RPMI8226 (cell line): ENCODE results near the gene NSUN2.

Source experiments
- DNase-seq: peaks from one replicate; pipeline ENCODE4 v3.0.0-alpha.2; 2015

NSUN2 gene

DNA sequence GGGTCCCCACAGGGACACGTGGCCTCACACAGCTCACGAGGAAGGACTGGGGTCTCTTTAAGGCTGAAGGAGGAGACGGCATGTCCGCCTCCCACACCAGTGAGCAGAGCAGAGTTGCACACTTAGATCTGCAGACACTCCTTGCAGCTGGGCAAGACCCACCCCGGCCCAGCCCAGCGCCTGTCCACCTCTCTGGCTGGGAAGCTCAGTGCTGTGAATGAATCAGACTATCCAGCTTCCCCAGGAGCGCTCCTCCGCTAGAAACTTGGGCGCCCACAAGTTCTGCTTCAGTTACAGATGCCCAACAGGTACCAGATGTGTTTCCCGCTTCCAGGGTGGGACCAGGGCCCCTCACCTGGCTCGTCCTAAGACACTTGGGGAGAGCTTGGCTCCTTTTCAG is 78.9 kb downstream of the NSUN2 start:
- DNase-seq = no peak

DNA sequence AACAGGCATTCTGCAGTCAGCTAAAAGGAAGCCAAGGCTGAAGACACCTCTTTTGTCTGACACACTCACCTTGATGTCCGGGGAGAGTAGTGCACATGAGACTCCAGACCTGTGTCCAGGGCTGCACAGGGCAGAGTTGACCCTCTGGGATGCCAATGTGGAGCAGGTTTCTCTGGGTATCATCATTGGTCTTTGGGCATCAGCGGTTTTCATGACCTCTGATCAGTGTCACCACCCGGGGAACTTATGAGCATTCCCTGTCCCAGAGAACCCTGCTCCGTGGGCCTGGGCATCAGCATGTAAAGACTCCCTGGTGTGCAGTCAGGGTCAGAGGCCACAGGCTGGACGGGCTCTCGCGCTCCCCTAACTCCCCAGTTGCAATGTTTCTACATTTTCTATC is 80.2 kb downstream of the NSUN2 start:
- no peak for DNase-seq

DNA sequence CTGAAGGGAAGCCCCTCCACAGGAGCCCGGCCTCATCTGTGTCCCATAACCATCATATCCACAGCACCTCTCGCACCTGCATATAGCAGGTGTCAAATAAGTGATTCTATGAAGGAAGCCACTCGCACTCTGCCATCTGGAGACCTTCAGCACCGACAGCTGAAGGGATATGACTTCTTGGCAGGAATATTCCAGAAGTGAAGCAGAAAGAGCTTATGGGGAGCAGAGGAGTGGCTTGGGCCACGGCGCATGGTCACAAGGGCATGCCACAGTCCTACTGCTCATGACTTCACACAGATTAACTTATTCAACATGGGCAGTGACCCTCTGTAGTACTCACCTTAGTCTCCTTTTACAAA is 80.9 kb downstream of the NSUN2 start:
- no peak for DNase-seq

- DNase-seq = no peak
Observed at GRCh38 chr5:6551287-6551954, 81.4 kb downstream of the NSUN2 start.

GRCh38 chr5:6550628-6551027 is 82.2 kb downstream of the NSUN2 start:
- no peak for DNase-seq
